HCT116 (cell line): ENCODE measurements around the gene KIAA1328. TPM values are rescaled to one million over a fixed set of nuclear protein-coding genes. Genes with fewer than 3 reads are reported as not detected.

Experiments
- ATAC-seq: fragments of 200-7000 bp; cut with Tn5 transposase; 2 replicates; pipeline ENCODE4 v1.9.1; 2020; ENCODE audit warnings: mild to moderate bottlenecking, moderate library complexity
- BruUV-seq: library from RNA; stranded (reverse); fragments of 400-500 nt; replicated peaks from 2 replicates; lab custom pipeline; 2021; lab: Mats Ljungman, UMichigan
- CTCF ChIA-PET: fragments of 300-600 bp; sonication (Branson Sonifier 250); formaldehyde crosslinking; loops from one replicate; lab custom pipeline; 2021; ENCODE audit warnings: antibody characterized with exemption; lab: Charles Lee
- POLR2A ChIA-PET: fragments of 300-600, 350-600 bp; sonication (Branson Sonifier 250); formaldehyde crosslinking; loops from one replicate; lab custom pipeline; 2021; ENCODE audit warnings: antibody characterized with exemption; lab: Charles Lee
- RAD21 ChIA-PET, 2 experiments: fragments of 300-600 bp; sonication (Branson Sonifier 250); formaldehyde crosslinking; loops; one replicate each; lab custom pipeline; 2023; ENCODE audit warnings: low total read pairs in 2 of 2; ENCODE audit not compliant: uncharacterized antibody in 2 of 2, unreplicated experiment in 2 of 2, low non-redundant PET in 1 of 2; lab: Charles Lee
- DNase-seq: peaks from one replicate; pipeline ENCODE4 v3.0.0-alpha.2; 2010; ENCODE audit warnings: low read depth, low spot score
- H2AFZ ChIP-seq: fragments of 200-600 bp; shearing (Covaris generic), sonication (generic); 2 replicates; pipeline ENCODE4 v1.6.1; 2017; ENCODE audit warnings: low read depth, mixed run types, mixed read lengths, antibody characterized with exemption, low read length; ENCODE audit not compliant: poor library complexity, severe bottlenecking
- H3K27ac ChIP-seq: 2 replicates; pipeline ENCODE4 v1.5.1; 2012; ENCODE audit warnings: low read depth, low read length
- H3K27me3 ChIP-seq: fragments of 200-600 bp; sonication (generic); 2 replicates; pipeline ENCODE4 v1.6.1; 2016; ENCODE audit warnings: mixed run types, low read length, mixed read lengths; ENCODE audit not compliant: insufficient read depth
- H3K36me3 ChIP-seq, 2 experiments: fragments of 200-500 bp in 1 of 2; fragments of 200-600 bp in 1 of 2; sonication (Bioruptor generic) in 1 of 2; sonication (generic) in 1 of 2; 2 replicates each; pipeline versions ENCODE4 v1.5.1 to v1.6.1; 2014 to 2016; ENCODE audit warnings: low read length in 2 of 2, inconsistent platforms in 1 of 2, mixed read lengths in 1 of 2, mixed run types in 1 of 2; ENCODE audit not compliant: insufficient read depth in 2 of 2, control insufficient read depth in 1 of 2
- H3K4me1 ChIP-seq, 2 experiments: fragments of 200-600 bp in 1 of 2; sonication (generic) in 1 of 2; 2 replicates each; pipeline versions ENCODE4 v1.5.1 to v1.6.1; 2012 to 2017; ENCODE audit warnings: low read length in 2 of 2, inconsistent platforms in 1 of 2, mild to moderate bottlenecking in 1 of 2, mixed read lengths in 1 of 2, mixed run types in 1 of 2, moderate library complexity in 1 of 2; ENCODE audit not compliant: insufficient read depth in 2 of 2, control insufficient read depth in 1 of 2
- H3K4me2 ChIP-seq: fragments of 200-600 bp; sonication (generic); 2 replicates; pipeline ENCODE4 v1.6.1; 2017; ENCODE audit warnings: mixed run types, low read length, mixed read lengths
- H3K4me3 ChIP-seq, 2 experiments: fragments of 200-600 bp in 1 of 2; sonication (generic) in 1 of 2; replicated peaks in 1 of 2; 2 replicates each; pipeline ENCODE4 v1.5.1; 2011 to 2016; ENCODE audit warnings: low read length in 2 of 2, control low read depth in 1 of 2, low read depth in 1 of 2, mild to moderate bottlenecking in 1 of 2, mixed read lengths in 1 of 2, mixed run types in 1 of 2
- H3K79me2 ChIP-seq: fragments of 200-600 bp; sonication (generic); 2 replicates; pipeline ENCODE4 v1.6.1; 2017; ENCODE audit warnings: mild to moderate bottlenecking, mixed run types, low read length, moderate library complexity, mixed read lengths; ENCODE audit not compliant: insufficient read depth
- H3K9ac ChIP-seq: fragments of 200-600 bp; sonication (generic); 2 replicates; pipeline ENCODE4 v1.6.1; 2016; ENCODE audit warnings: low read length, mixed read lengths
- H3K9me2 ChIP-seq: fragments of 200-600 bp; sonication (generic), shearing (Covaris generic); 2 replicates; pipeline ENCODE4 v1.6.1; 2017; ENCODE audit warnings: mixed run types, mild to moderate bottlenecking, moderate library complexity; ENCODE audit not compliant: insufficient read depth
- H3K9me3 ChIP-seq, 2 experiments: fragments of 200-500 bp in 1 of 2; fragments of 200-600 bp in 1 of 2; sonication (Bioruptor generic) in 1 of 2; sonication (generic) in 1 of 2; 2 replicates each; pipeline ENCODE4 v1.6.1; 2014 to 2017; ENCODE audit warnings: low read length in 2 of 2, mixed read lengths in 2 of 2, inconsistent platforms in 1 of 2, low read depth in 1 of 2, mild to moderate bottlenecking in 1 of 2, mixed run types in 1 of 2, moderate library complexity in 1 of 2; ENCODE audit not compliant: control insufficient read depth in 1 of 2, insufficient read depth in 1 of 2
- H4K20me1 ChIP-seq: fragments of 200-600 bp; sonication (generic), shearing (Covaris generic); 2 replicates; pipeline ENCODE4 v1.6.1; 2017; ENCODE audit warnings: mixed run types, mild to moderate bottlenecking, moderate library complexity; ENCODE audit not compliant: insufficient read depth
- CBX3 ChIP-seq: IDR thresholded peaks from 2 replicates; pipeline ENCODE4 v1.6.1; 2012; ENCODE audit warnings: low read depth
- ELF1 ChIP-seq: IDR thresholded peaks from 2 replicates; pipeline ENCODE4 v1.6.1; 2012; ENCODE audit warnings: low read depth, borderline replicate concordance
- POLR2A ChIP-seq: IDR thresholded peaks from 2 replicates; pipeline ENCODE4 v1.7.0; 2011; ENCODE audit warnings: borderline replicate concordance; ENCODE audit not compliant: insufficient read depth, insufficient read length; ENCODE audit errors: extremely low read depth
- RAD21 ChIP-seq: IDR thresholded peaks from 2 replicates; pipeline ENCODE4 v1.6.1; 2012; ENCODE audit warnings: low read depth, mild to moderate bottlenecking
- TCF7L2 ChIP-seq: IDR thresholded peaks from 2 replicates; pipeline ENCODE4 v1.7.0; 2011; ENCODE audit warnings: borderline replicate concordance, inconsistent platforms; ENCODE audit not compliant: insufficient read depth, insufficient read length; ENCODE audit errors: extremely low read depth
- ZNF274 ChIP-seq: fragments of 200-500 bp; sonication (Bioruptor generic); IDR thresholded peaks from 2 replicates; pipeline ENCODE4 v1.6.1; 2014; ENCODE audit warnings: mild to moderate bottlenecking, low read depth, low read length, inconsistent platforms
- intact Hi-C: fragments of 100-400 bp; cut with micrococcal nuclease; formaldehyde crosslinking; loops from 2 replicates; pipeline ENCODE4 v1.10.0; 2022
- total RNA-seq: library from RNA; stranded (reverse); gene quantifications from one replicate; pipeline ENCODE4 v1.2.1, GENCODE V29; 2021; ENCODE audit not compliant: unreplicated experiment
- TF ChIP-seq, protein P1 (sequence below): IDR thresholded peaks from 2 replicates; pipeline ENCODE4 v1.6.1; 2012; ENCODE audit warnings: low read depth
- TF ChIP-seq, protein P2 (sequence below): IDR thresholded peaks from 2 replicates; pipeline ENCODE4 v1.6.1; 2012

Gene KIAA1328
- total RNA-seq, 1 experiment from 2014 or later = 5.2 TPM

DNA sequence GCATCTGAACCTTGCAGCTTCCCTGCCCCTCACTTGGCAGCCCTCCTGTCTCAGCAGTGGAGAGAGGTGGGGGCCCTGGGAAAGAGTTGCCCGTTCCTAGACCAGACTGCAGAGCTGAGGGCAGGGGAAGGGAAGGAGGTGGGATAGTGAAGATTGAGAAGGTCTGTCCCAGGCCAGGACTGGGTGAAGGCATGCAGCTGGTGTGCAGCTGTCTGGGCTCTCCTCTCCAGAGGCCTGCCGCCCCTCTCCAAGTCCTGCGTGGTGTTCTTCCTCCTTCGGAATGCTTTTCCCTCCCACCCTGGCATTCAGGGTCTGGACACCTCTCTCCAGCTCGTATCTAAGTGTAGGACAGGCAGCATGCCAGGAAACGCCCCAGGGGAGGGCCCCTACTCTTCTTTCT lies 413.2 kb downstream of the KIAA1328 start:
- intact Hi-C loops = no loop called here
- Histone ChIP-seq H3K9me2 (no peaks in the 10 kb centered on the region), H4K20me1 (no peaks in the 10 kb centered on the region), H3K9me3 (no peaks in the 10 kb centered on the region), H3K36me3 (no peaks in the 10 kb centered on the region), H3K4me1 (no peaks in the 10 kb centered on the region), H3K4me2 (no peak overlapping the region), H3K79me2 (no peaks in the 10 kb centered on the region), H2AFZ (no peak overlapping the region), H3K4me3 (no peak overlapping the region), H3K9ac (no peak overlapping the region), H3K27ac (no peak overlapping the region), H3K27me3 (no peaks in the 10 kb centered on the region)
- no peak for TF ChIP-seq POLR2A
- no peak for TF ChIP-seq ZNF274
- TF ChIP-seq RAD21 = no peak
- TF ChIP-seq, protein P1, sequence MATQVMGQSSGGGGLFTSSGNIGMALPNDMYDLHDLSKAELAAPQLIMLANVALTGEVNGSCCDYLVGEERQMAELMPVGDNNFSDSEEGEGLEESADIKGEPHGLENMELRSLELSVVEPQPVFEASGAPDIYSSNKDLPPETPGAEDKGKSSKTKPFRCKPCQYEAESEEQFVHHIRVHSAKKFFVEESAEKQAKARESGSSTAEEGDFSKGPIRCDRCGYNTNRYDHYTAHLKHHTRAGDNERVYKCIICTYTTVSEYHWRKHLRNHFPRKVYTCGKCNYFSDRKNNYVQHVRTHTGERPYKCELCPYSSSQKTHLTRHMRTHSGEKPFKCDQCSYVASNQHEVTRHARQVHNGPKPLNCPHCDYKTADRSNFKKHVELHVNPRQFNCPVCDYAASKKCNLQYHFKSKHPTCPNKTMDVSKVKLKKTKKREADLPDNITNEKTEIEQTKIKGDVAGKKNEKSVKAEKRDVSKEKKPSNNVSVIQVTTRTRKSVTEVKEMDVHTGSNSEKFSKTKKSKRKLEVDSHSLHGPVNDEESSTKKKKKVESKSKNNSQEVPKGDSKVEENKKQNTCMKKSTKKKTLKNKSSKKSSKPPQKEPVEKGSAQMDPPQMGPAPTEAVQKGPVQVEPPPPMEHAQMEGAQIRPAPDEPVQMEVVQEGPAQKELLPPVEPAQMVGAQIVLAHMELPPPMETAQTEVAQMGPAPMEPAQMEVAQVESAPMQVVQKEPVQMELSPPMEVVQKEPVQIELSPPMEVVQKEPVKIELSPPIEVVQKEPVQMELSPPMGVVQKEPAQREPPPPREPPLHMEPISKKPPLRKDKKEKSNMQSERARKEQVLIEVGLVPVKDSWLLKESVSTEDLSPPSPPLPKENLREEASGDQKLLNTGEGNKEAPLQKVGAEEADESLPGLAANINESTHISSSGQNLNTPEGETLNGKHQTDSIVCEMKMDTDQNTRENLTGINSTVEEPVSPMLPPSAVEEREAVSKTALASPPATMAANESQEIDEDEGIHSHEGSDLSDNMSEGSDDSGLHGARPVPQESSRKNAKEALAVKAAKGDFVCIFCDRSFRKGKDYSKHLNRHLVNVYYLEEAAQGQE = no peak
- TF ChIP-seq ELF1 = no peak
- no peak for TF ChIP-seq TCF7L2
- TF ChIP-seq CBX3 = no peak
- TF ChIP-seq, protein P2, sequence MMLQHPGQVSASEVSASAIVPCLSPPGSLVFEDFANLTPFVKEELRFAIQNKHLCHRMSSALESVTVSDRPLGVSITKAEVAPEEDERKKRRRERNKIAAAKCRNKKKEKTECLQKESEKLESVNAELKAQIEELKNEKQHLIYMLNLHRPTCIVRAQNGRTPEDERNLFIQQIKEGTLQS = no peak
- no peak for ATAC-seq
- CTCF ChIA-PET = no interaction called here
- no peak for DNase-seq
- BruUV-seq = no TSS peak
- RAD21 ChIA-PET = no interaction called here
- POLR2A ChIA-PET = no interaction called here
